Mesothelial cell of epicardium (in vitro differentiated cells): ENCODE data around the gene CDH23. TPM values are rescaled to one million over a fixed set of nuclear protein-coding genes. Genes with fewer than 3 reads are reported as not detected.

Experiments
- DNase-seq, 2 experiments: peaks; one replicate each; pipeline ENCODE4 v3.0.0; 2021; ENCODE audit warnings: low spot score in 2 of 2; ENCODE audit not compliant: unreplicated experiment in 2 of 2
- H3K27ac Mint-ChIP-seq: 2 replicates; pipeline ENCODE4 v1.8.0; 2021; ENCODE audit warnings: mixed read lengths
- H3K27me3 Mint-ChIP-seq: 2 replicates; pipeline ENCODE4 v1.8.0; 2021; ENCODE audit warnings: low read depth, mixed read lengths
- H3K36me3 Mint-ChIP-seq: 2 replicates; pipeline ENCODE4 v1.8.0; 2021; ENCODE audit warnings: mixed read lengths
- H3K4me1 Mint-ChIP-seq: 2 replicates; pipeline ENCODE4 v1.8.0; 2021; ENCODE audit warnings: mixed read lengths
- H3K4me3 Mint-ChIP-seq: 2 replicates; pipeline ENCODE4 v1.8.0; 2021; ENCODE audit warnings: mild to moderate bottlenecking, moderate library complexity, mixed read lengths
- H3K9me3 Mint-ChIP-seq: 2 replicates; pipeline ENCODE4 v1.8.0; 2021; ENCODE audit warnings: mixed read lengths
- CTCF ChIP-seq: fragments of 200-600 bp; sonication (generic); IDR thresholded peaks from one replicate; pipeline ENCODE4 v1.5.0; 2021; ENCODE audit warnings: antibody characterized with exemption; ENCODE audit not compliant: unreplicated experiment
- total RNA-seq: library from RNA; stranded (reverse); gene quantifications from 3 replicates; pipeline ENCODE4 v1.2.1, GENCODE V29; 2021

The CDH23 gene
- total RNA-seq, 1 donor from 2014 or later = 2.5 TPM

- no peaks in the 10 kb centered on the region for H3K4me1 Mint-ChIP-seq
- TF ChIP-seq CTCF = no peak
- H3K9me3 Mint-ChIP-seq = no peaks in the 10 kb centered on the region
- DNase-seq = no peak
- no peaks in the 10 kb centered on the region for H3K36me3 Mint-ChIP-seq
- no peak overlapping the region for H3K27ac Mint-ChIP-seq
- no peak overlapping the region for H3K4me3 Mint-ChIP-seq
- H3K27me3 Mint-ChIP-seq = peaks cover 38% of the 10 kb centered on the region
Measured at GRCh38 chr10:71588685-71589084, 192.0 kb downstream of the CDH23 start.

- H3K9me3 Mint-ChIP-seq = no peaks in the 10 kb centered on the region
- no peak for DNase-seq
- H3K27ac Mint-ChIP-seq = no peak overlapping the region
- TF ChIP-seq CTCF = no peak
- no peaks in the 10 kb centered on the region for H3K36me3 Mint-ChIP-seq
- H3K27me3 Mint-ChIP-seq = peaks cover 38% of the 10 kb centered on the region
- no peaks in the 10 kb centered on the region for H3K4me1 Mint-ChIP-seq
- no peak overlapping the region for H3K4me3 Mint-ChIP-seq
Measured at GRCh38 chr10:71589617-71590551, 193.2 kb downstream of the CDH23 start.

- Mint-ChIP-seq H3K4me1 (no peaks in the 10 kb centered on the region), H3K36me3 (no peaks in the 10 kb centered on the region), H3K4me3 (no peak overlapping the region), H3K9me3 (no peaks in the 10 kb centered on the region), H3K27ac (no peak overlapping the region), H3K27me3 (peaks cover 38% of the 10 kb centered on the region)
- TF ChIP-seq CTCF = no peak
- DNase-seq = no peak
Measured at GRCh38 chr10:71590781-71591350, 194.1 kb downstream of the CDH23 start.

GRCh38 chr10:71594934-71595571, 198.3 kb downstream of the CDH23 start:
- H3K36me3 Mint-ChIP-seq = no peaks in the 10 kb centered on the region
- no peak for TF ChIP-seq CTCF
- H3K4me3 Mint-ChIP-seq = no peak overlapping the region
- peaks cover 22% of the 10 kb centered on the region for H3K27me3 Mint-ChIP-seq
- no peak for DNase-seq
- H3K9me3 Mint-ChIP-seq = no peaks in the 10 kb centered on the region
- H3K27ac Mint-ChIP-seq = no peak overlapping the region
- peaks cover 11% of the 10 kb centered on the region for H3K4me1 Mint-ChIP-seq

GRCh38 chr10:71595649-71596048, 198.9 kb downstream of the CDH23 start:
- peaks cover 18% of the 10 kb centered on the region for H3K27me3 Mint-ChIP-seq
- DNase-seq = no peak
- H3K27ac Mint-ChIP-seq = no peak overlapping the region
- TF ChIP-seq CTCF = no peak
- H3K36me3 Mint-ChIP-seq = no peaks in the 10 kb centered on the region
- peaks cover 11% of the 10 kb centered on the region for H3K4me1 Mint-ChIP-seq
- no peak overlapping the region for H3K4me3 Mint-ChIP-seq
- no peaks in the 10 kb centered on the region for H3K9me3 Mint-ChIP-seq
